GM23338 (cell line): Measurements from ENCODE around the gene RNASE3.
"Not testable (repeated sequence)": the region's sequence is repeated elsewhere in the genome, so short reads cannot be mapped to it uniquely, and the experiment has no call there.

Experiments used
- CREB1 ChIP-seq: fragments of 250-450 bp; sonication (Bioruptor Pico); IDR thresholded peaks from 2 replicates; pipeline ENCODE4 v1.5.0; 2020; ENCODE audit warnings: low read depth, mild to moderate bottlenecking, moderate library complexity
- CTCF ChIP-seq, 2 experiments: fragments of 200-600 bp in 1 of 2; sonication (generic) in 1 of 2; conservative IDR thresholded peaks; 2 replicates each; pipeline versions ENCODE4 v1.5.1 to v1.6.1; 2016 to 2017; ENCODE audit warnings: antibody characterized with exemption in 2 of 2, low read depth in 2 of 2, mild to moderate bottlenecking in 2 of 2, moderate library complexity in 1 of 2
- ETS1 ChIP-seq: IDR thresholded peaks from 2 replicates; pipeline ENCODE4 v1.6.1; 2016; ENCODE audit warnings: antibody characterized with exemption
- EZH2 ChIP-seq: fragments of 200-600 bp; sonication (generic); IDR thresholded peaks from one replicate; pipeline ENCODE4 v1.8.0; 2017; ENCODE audit warnings: antibody characterized with exemption, mild to moderate bottlenecking, low read depth; ENCODE audit not compliant: unreplicated experiment
- EZH2phosphoT487 ChIP-seq: fragments of 200-600 bp; sonication (generic); IDR thresholded peaks from one replicate; pipeline ENCODE4 v1.8.1; 2018; ENCODE audit warnings: antibody characterized with exemption; ENCODE audit not compliant: unreplicated experiment
- JUNB ChIP-seq: IDR thresholded peaks from one replicate; pipeline ENCODE4 v1.6.1; 2016; ENCODE audit warnings: antibody characterized with exemption; ENCODE audit not compliant: unreplicated experiment
- NANOG ChIP-seq: IDR thresholded peaks from 2 replicates; pipeline ENCODE4 v1.6.1; 2016; ENCODE audit warnings: antibody characterized with exemption, borderline replicate concordance
- POLR2AphosphoS5 ChIP-seq: IDR thresholded peaks from 2 replicates; pipeline ENCODE4 v1.6.1; 2016; ENCODE audit warnings: antibody characterized with exemption, low read depth
- REST ChIP-seq: IDR thresholded peaks from one replicate; pipeline ENCODE4 v1.6.1; 2018; ENCODE audit warnings: antibody characterized with exemption; ENCODE audit not compliant: unreplicated experiment

GRCh38 chr14:20882787-20883186, 8.4 kb upstream of the RNASE3 start:
- TF ChIP-seq POLR2AphosphoS5; NANOG; CTCF (conservative IDR thresholded peaks at IDR 0.05; ENCODE audit: low read depth in 2 of 2); EZH2phosphoT487; EZH2; CREB1 (CRISPR knock-in tag); JUNB; REST; ETS1: not testable (repeated sequence)
